H9 (cell line): ENCODE measurements around the gene SEMA3D. TPM values are rescaled to one million over a fixed set of nuclear protein-coding genes. Genes with fewer than 3 reads are reported as not detected.

Experiments
- DNase-seq: peaks from one replicate; pipeline ENCODE4 v3.0.0-alpha.2; 2017
- H2AFZ ChIP-seq: one replicate; pipeline ENCODE4 v1.6.1; 2013; ENCODE audit warnings: mild to moderate bottlenecking, low read length, control low read depth, moderate library complexity
- H2AK5ac ChIP-seq: 2 replicates; pipeline ENCODE4 v1.6.1; 2013; ENCODE audit warnings: low read length, control low read depth, mixed read lengths; ENCODE audit not compliant: insufficient read length
- H2BK120ac ChIP-seq: one replicate; pipeline ENCODE4 v1.6.1; 2013; ENCODE audit warnings: low read depth, mild to moderate bottlenecking, low read length, control low read depth, inconsistent platforms; ENCODE audit not compliant: poor library complexity, severe bottlenecking
- H2BK12ac ChIP-seq: 2 replicates; pipeline ENCODE4 v1.6.1; 2013; ENCODE audit warnings: low read length, control low read depth, mixed read lengths, low read depth; ENCODE audit not compliant: insufficient read length
- H2BK15ac ChIP-seq: 2 replicates; pipeline ENCODE4 v1.6.1; 2013; ENCODE audit warnings: low read depth, low read length, control low read depth
- H2BK20ac ChIP-seq: one replicate; pipeline ENCODE4 v1.6.1; 2013; ENCODE audit warnings: low read depth, mild to moderate bottlenecking, low read length, control low read depth, inconsistent platforms; ENCODE audit not compliant: poor library complexity, severe bottlenecking
- H2BK5ac ChIP-seq: 2 replicates; pipeline ENCODE4 v1.6.1; 2013; ENCODE audit warnings: low read length, control low read depth, mixed read lengths; ENCODE audit not compliant: insufficient read length
- H3K14ac ChIP-seq: 2 replicates; pipeline ENCODE4 v1.6.1; 2013; ENCODE audit warnings: low read length, control low read depth; ENCODE audit not compliant: insufficient read depth
- H3K18ac ChIP-seq: 2 replicates; pipeline ENCODE4 v1.6.1; 2013; ENCODE audit warnings: low read depth, mild to moderate bottlenecking, mixed read lengths, low read length, control low read depth; ENCODE audit not compliant: insufficient read length
- H3K23ac ChIP-seq: 2 replicates; pipeline ENCODE4 v1.6.1; 2013; ENCODE audit warnings: low read length, control low read depth, mixed read lengths, low read depth; ENCODE audit not compliant: insufficient read length
- H3K23me2 ChIP-seq: 2 replicates; pipeline ENCODE4 v1.6.1; 2013; ENCODE audit warnings: low read depth, mild to moderate bottlenecking, mixed read lengths, low read length, control low read depth; ENCODE audit not compliant: insufficient read length, poor library complexity, severe bottlenecking
- H3K27ac ChIP-seq: 2 replicates; pipeline ENCODE4 v1.5.1; 2013; ENCODE audit warnings: low read length, control low read depth, mixed read lengths, low read depth; ENCODE audit not compliant: insufficient read length
- H3K27me3 ChIP-seq: 2 replicates; pipeline ENCODE4 v1.6.1; 2013; ENCODE audit warnings: low read length, control low read depth, inconsistent platforms; ENCODE audit not compliant: insufficient read depth
- H3K4ac ChIP-seq: 2 replicates; pipeline ENCODE4 v1.6.1; 2013; ENCODE audit warnings: low read depth, mild to moderate bottlenecking, control low read depth, inconsistent platforms, low read length, moderate library complexity
- H3K4me1 ChIP-seq: 2 replicates; pipeline ENCODE4 v1.6.1; 2013; ENCODE audit warnings: low read length, control low read depth, inconsistent platforms; ENCODE audit not compliant: insufficient read depth
- H3K4me2 ChIP-seq: 2 replicates; pipeline ENCODE4 v1.6.1; 2013; ENCODE audit warnings: low read length, control low read depth, mixed read lengths; ENCODE audit not compliant: insufficient read length, insufficient read depth
- H3K56ac ChIP-seq: 2 replicates; pipeline ENCODE4 v1.6.1; 2013; ENCODE audit warnings: low read depth, mild to moderate bottlenecking, mixed read lengths, low read length, control low read depth; ENCODE audit not compliant: insufficient read length
- H3K79me1 ChIP-seq: 2 replicates; pipeline ENCODE4 v1.6.1; 2013; ENCODE audit warnings: low read depth, mild to moderate bottlenecking, moderate library complexity, low read length, control low read depth, inconsistent platforms; ENCODE audit not compliant: insufficient read depth, poor library complexity, severe bottlenecking
- H3K79me2 ChIP-seq: 2 replicates; pipeline ENCODE4 v1.6.1; 2013; ENCODE audit warnings: low read length, control low read depth, inconsistent platforms; ENCODE audit not compliant: insufficient read depth
- H3K9ac ChIP-seq: 2 replicates; pipeline ENCODE4 v1.6.1; 2013; ENCODE audit warnings: low read length, control low read depth, mixed read lengths; ENCODE audit not compliant: insufficient read length; ENCODE audit errors: extremely low read depth
- H3K9me3 ChIP-seq: one replicate; pipeline ENCODE4 v1.6.1; 2013; ENCODE audit warnings: low read depth, low read length, inconsistent platforms; ENCODE audit not compliant: control insufficient read depth
- H3T11ph ChIP-seq: one replicate; pipeline ENCODE4 v1.6.1; 2013; ENCODE audit warnings: mild to moderate bottlenecking, low read length, control low read depth, inconsistent platforms
- H4K20me1 ChIP-seq: one replicate; pipeline ENCODE4 v1.6.1; 2013; ENCODE audit not compliant: control insufficient read depth, insufficient read length, insufficient read depth
- H4K5ac ChIP-seq: 2 replicates; pipeline ENCODE4 v1.6.1; 2013; ENCODE audit warnings: low read depth, mild to moderate bottlenecking, mixed read lengths, low read length, control low read depth; ENCODE audit not compliant: insufficient read length
- H4K8ac ChIP-seq: replicated peaks from 2 replicates; pipeline ENCODE4 v1.6.1; 2013; ENCODE audit warnings: low read length, control low read depth, mixed read lengths, low read depth; ENCODE audit not compliant: insufficient read length
- H4K91ac ChIP-seq: 2 replicates; pipeline ENCODE4 v1.6.1; 2013; ENCODE audit warnings: low read depth, mild to moderate bottlenecking, moderate library complexity, mixed read lengths, low read length, control low read depth; ENCODE audit not compliant: insufficient read length
- H3K27ac Mint-ChIP-seq, 3 experiments: 2 replicates in 2 of 3; 3 replicates in 1 of 3; pipeline ENCODE4 v1.8.0; 2020 to 2021; ENCODE audit warnings: mixed read lengths in 3 of 3, mild to moderate bottlenecking in 1 of 3, moderate library complexity in 1 of 3
- H3K27me3 Mint-ChIP-seq: 2 replicates; pipeline ENCODE4 v1.8.0; 2021; ENCODE audit warnings: low read depth, mild to moderate bottlenecking, moderate library complexity, mixed read lengths
- H3K36me3 Mint-ChIP-seq, 3 experiments: 2 replicates in 2 of 3; 3 replicates in 1 of 3; pipeline ENCODE4 v1.8.0; 2020 to 2021; ENCODE audit warnings: low read depth in 3 of 3, mixed read lengths in 3 of 3; ENCODE audit not compliant: insufficient read depth in 1 of 3
- H3K4me1 Mint-ChIP-seq, 2 experiments: 2 replicates each; pipeline ENCODE4 v1.8.0; 2020; ENCODE audit warnings: mixed read lengths in 2 of 2
- H3K4me3 Mint-ChIP-seq, 2 experiments: 2 replicates in 1 of 2; 3 replicates in 1 of 2; pipeline ENCODE4 v1.8.0; 2020 to 2021; ENCODE audit warnings: mild to moderate bottlenecking in 2 of 2, mixed read lengths in 2 of 2, moderate library complexity in 1 of 2
- H3K9me3 Mint-ChIP-seq, 2 experiments: 2 replicates in 1 of 2; 3 replicates in 1 of 2; pipeline ENCODE4 v1.8.0; 2020; ENCODE audit warnings: mild to moderate bottlenecking in 2 of 2, mixed read lengths in 2 of 2, moderate library complexity in 1 of 2
- CTCF ChIP-seq: fragments of 200-600 bp; sonication (generic); conservative IDR thresholded peaks from 3 replicates; pipeline ENCODE4 v1.8.0; 2021; ENCODE audit warnings: antibody characterized with exemption, mild to moderate bottlenecking
- WGBS: extraction: QIAGEN DNeasy Blood & Tissue Kit; methylation state at CpG from one replicate; pipeline ENCODE4 v1.1.7; 2013; ENCODE audit warnings: missing lambda C conversion rate, low lambda C conversion rate, mixed read lengths; ENCODE audit not compliant: insufficient read length; ENCODE audit errors: extremely low coverage; 5-methylcytosine and 5-hydroxymethylcytosine counted together
- total RNA-seq: library from RNA; stranded (reverse); gene quantifications from 2 replicates; pipeline ENCODE4 v1.2.1, GENCODE V29; 2021

SEMA3D gene
- total RNA-seq, 1 experiment from 2014 or later, result 5.4 TPM

GRCh38 chr7:85060696-85061095 lies 126.2 kb downstream of the SEMA3D start:
- Histone ChIP-seq H3K9me3 (no peaks in the 10 kb centered on the region), H3K23me2 (no peaks in the 10 kb centered on the region), H3K79me2 (no peaks in the 10 kb centered on the region), H4K8ac (no peak overlapping the region), H3K14ac (no peak overlapping the region), H3K18ac (no peak overlapping the region), H3K9ac (no peak overlapping the region), H2BK15ac (no peak overlapping the region), H2BK12ac (no peak overlapping the region), H3T11ph (no peak overlapping the region), H3K79me1 (no peaks in the 10 kb centered on the region), H3K56ac (no peak overlapping the region), H4K5ac (no peak overlapping the region), H4K91ac (no peak overlapping the region), H2AFZ (no peak overlapping the region), H3K4ac (no peak overlapping the region), H4K20me1 (no peaks in the 10 kb centered on the region), H3K4me1 (no peaks in the 10 kb centered on the region), H2BK120ac (no peak overlapping the region), H2BK20ac (no peak overlapping the region), H3K23ac (no peak overlapping the region), H3K27me3 (no peaks in the 10 kb centered on the region), H3K4me2 (no peak overlapping the region), H3K27ac (no peak overlapping the region), H2AK5ac (no peak overlapping the region), H2BK5ac (no peak overlapping the region)
- Mint-ChIP-seq H3K36me3 (no peaks in the 10 kb centered on the region), H3K27ac (no peak overlapping the region), H3K9me3 (no peaks in the 10 kb centered on the region), H3K4me3 (no peak overlapping the region), H3K27me3 (no peaks in the 10 kb centered on the region), H3K4me1 (0 out of 4 replicates have a peak, but pooled peaks cover 0 to under 1% of the 10 kb centered on the region in 2 experiments)
- no peak for DNase-seq
- WGBS, result no CpG with 5 or more reads among the region's 2 CpGs
- TF ChIP-seq CTCF, result no peak
